ENCODE data around the gene GSDMA.

The GSDMA gene

DNA sequence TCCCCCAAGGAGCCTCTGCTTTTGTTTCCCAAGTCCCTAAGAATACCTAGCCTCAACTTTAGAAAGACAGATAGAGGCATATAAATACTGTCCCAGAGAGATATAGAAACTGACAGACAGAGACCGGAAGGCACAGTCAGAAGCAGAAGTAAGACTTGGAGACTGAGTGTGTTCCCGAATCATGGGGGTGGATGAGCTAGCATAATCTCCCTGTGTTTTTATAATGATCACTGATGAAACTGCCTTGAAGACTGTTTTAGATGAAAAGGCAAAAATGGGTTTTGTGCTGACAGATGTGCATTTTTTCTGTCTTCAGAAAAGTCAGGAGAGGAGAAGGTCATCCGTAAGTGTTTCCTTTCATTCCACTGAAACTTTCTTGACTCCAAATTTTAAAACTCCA lies 9.5 kb downstream of the GSDMA start:
- TF ChIP-seq, protein P1, sequence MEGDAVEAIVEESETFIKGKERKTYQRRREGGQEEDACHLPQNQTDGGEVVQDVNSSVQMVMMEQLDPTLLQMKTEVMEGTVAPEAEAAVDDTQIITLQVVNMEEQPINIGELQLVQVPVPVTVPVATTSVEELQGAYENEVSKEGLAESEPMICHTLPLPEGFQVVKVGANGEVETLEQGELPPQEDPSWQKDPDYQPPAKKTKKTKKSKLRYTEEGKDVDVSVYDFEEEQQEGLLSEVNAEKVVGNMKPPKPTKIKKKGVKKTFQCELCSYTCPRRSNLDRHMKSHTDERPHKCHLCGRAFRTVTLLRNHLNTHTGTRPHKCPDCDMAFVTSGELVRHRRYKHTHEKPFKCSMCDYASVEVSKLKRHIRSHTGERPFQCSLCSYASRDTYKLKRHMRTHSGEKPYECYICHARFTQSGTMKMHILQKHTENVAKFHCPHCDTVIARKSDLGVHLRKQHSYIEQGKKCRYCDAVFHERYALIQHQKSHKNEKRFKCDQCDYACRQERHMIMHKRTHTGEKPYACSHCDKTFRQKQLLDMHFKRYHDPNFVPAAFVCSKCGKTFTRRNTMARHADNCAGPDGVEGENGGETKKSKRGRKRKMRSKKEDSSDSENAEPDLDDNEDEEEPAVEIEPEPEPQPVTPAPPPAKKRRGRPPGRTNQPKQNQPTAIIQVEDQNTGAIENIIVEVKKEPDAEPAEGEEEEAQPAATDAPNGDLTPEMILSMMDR (IDR thresholded peaks at IDR 0.05; ENCODE audit: borderline replicate concordance, insufficient read depth, low read depth, low read length): no peak
- H3K4me3 ChIP-seq (ENCODE audit: low read depth, low read length): no peak overlapping the region

GRCh38 chr17:39973496-39973895 lies 10.7 kb downstream of the GSDMA start:
- TF ChIP-seq, protein P1 (IDR thresholded peaks at IDR 0.05; ENCODE audit: borderline replicate concordance, insufficient read depth, low read depth, low read length): no peak
- H3K4me3 ChIP-seq (ENCODE audit: low read depth, low read length): no peak overlapping the region

DNA sequence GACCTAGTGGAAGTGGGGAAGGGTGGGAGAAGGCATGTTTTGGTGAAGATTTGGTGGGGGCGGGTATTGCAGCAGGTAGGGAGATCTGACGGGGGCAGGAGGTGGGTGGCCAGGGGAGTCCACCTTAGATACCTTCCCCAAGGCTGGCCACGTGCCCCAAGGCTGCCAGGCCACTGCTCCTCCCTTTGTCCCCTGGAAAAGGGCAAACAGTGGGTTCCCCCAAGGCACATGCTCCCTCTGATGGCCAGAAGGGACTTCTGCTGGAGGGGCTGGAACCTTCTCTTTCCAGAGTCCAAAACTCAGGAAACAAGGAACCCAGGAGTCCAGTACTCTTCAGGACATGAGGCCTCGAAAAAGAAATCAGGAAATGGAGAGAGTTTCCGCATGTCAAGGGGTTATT lies 11.6 kb downstream of the GSDMA start:
- TF ChIP-seq, protein P1 (IDR thresholded peaks at IDR 0.05; ENCODE audit: borderline replicate concordance, insufficient read depth, low read depth, low read length): no peak
- H3K4me3 ChIP-seq (ENCODE audit: low read depth, low read length): no peak overlapping the region

- H3K4me3 ChIP-seq (ENCODE audit: low read depth, low read length): no peak overlapping the region
- TF ChIP-seq, protein P1 (IDR thresholded peaks at IDR 0.05; ENCODE audit: borderline replicate concordance, insufficient read depth, low read depth, low read length): no peak
Measured at GRCh38 chr17:39975801-39976200, 13.0 kb downstream of the GSDMA start.

- no peak overlapping the region for H3K4me3 ChIP-seq (ENCODE audit: low read depth, low read length)
- TF ChIP-seq, protein P1 (IDR thresholded peaks at IDR 0.05; ENCODE audit: borderline replicate concordance, insufficient read depth, low read depth, low read length): no peak
Measured at GRCh38 chr17:39979016-39979670, 16.3 kb downstream of the GSDMA start.

DNA sequence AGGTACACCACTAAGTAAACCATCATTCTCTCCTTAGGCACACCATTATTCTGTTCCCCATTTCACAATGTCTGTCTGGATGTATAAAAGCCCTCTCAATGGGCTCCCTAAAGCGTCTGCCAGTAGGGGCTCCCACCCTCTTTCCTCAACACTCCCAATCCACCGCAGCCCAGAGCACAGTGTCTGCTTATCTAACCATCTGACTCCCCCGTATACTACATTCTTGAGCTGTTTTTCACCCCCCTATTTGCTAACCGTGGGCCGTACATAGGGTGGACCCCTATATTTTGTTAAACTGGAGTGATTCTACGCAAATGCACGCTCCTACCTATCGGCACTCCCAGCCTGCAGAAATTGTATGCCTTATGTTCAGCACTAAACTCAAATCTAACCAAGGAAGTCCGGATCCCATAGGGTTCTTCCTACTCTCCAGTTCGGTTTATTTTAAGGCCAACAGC lies 17.1 kb downstream of the GSDMA start:
- TF ChIP-seq, protein P1 (IDR thresholded peaks at IDR 0.05; ENCODE audit: borderline replicate concordance, insufficient read depth, low read depth, low read length): peak; percentile 26; the same call in 1 of the 2 replicates

More for the DNA sequence above, 17.1 kb downstream of the GSDMA start:
- peak overlapping the region; percentile 60 for H3K4me3 ChIP-seq (ENCODE audit: low read depth, low read length)

Data from GM12875 (cell line).